Tibial nerve (tissue), 4 donors: ENCODE results near the gene ZSWIM6. TPM values are rescaled to one million over a fixed set of nuclear protein-coding genes. Genes with fewer than 3 reads are reported as not detected.
A peak's percentile ranks its signal among the peaks of the same experiment; 100 is the strongest.

Source experiments
- DNase-seq, 2 donors: peaks; one replicate each; pipeline ENCODE4 v3.0.0-alpha.2; 2019; ENCODE audit warnings: low spot score in 2 of 2
- H3K27ac ChIP-seq, 4 donors: fragments of 200-600 bp; sonication (generic) in 3 of 4; one replicate each; pipeline ENCODE4 v1.5.1; 2017 to 2019; ENCODE audit warnings: mild to moderate bottlenecking in 1 of 4
- H3K27me3 ChIP-seq, 2 donors: fragments of 200-600 bp; sonication (generic) in 1 of 2; one replicate each; pipeline versions ENCODE4 v1.5.1 to v1.6.0; 2017 to 2019
- H3K36me3 ChIP-seq, 3 donors: fragments of 200-600 bp; sonication (generic); one replicate each; pipeline ENCODE4 v1.5.1; 2018 to 2019
- H3K4me1 ChIP-seq, 4 donors: fragments of 200-600 bp; sonication (generic) in 3 of 4; one replicate each; pipeline ENCODE4 v1.5.1; 2017 to 2019
- H3K4me3 ChIP-seq, 4 donors: fragments of 200-600 bp; sonication (generic) in 3 of 4; one replicate each; pipeline ENCODE4 v1.5.1; 2017 to 2019; ENCODE audit warnings: mild to moderate bottlenecking in 1 of 4, moderate library complexity in 1 of 4
- H3K9me3 ChIP-seq, 4 donors: fragments of 200-600 bp; sonication (generic) in 3 of 4; one replicate each; pipeline ENCODE4 v1.5.1; 2017 to 2019
- CTCF ChIP-seq, 5 experiments: fragments of 200-600 bp in 3 of 5; fragments of 450-650 bp in 2 of 5; sonication (generic) in 3 of 5; IDR thresholded peaks; one replicate each; pipeline ENCODE4 v1.5.1; 2016 to 2019; ENCODE audit warnings: antibody characterized with exemption in 5 of 5, mild to moderate bottlenecking in 3 of 5, moderate library complexity in 2 of 5
- EP300 ChIP-seq, 2 donors: sonication (generic); formaldehyde crosslinking; IDR thresholded peaks; one replicate each; pipeline ENCODE4 v1.6.1; 2017; ENCODE audit warnings: antibody characterized with exemption in 2 of 2, mild to moderate bottlenecking in 1 of 2
- POLR2A ChIP-seq, 2 donors: fragments of 450-650 bp; IDR thresholded peaks; one replicate each; pipeline ENCODE4 v1.6.1; 2017; ENCODE audit warnings: antibody characterized with exemption in 2 of 2, mild to moderate bottlenecking in 2 of 2, moderate library complexity in 2 of 2
- WGBS, 2 donors: methylation state at CpG; one replicate each; pipeline ENCODE4 v1.1.5; 2018; 5-methylcytosine and 5-hydroxymethylcytosine counted together
- total RNA-seq, 4 donors: library from RNA; depleted of rRNA; stranded (reverse); fragments of >200 nt; gene quantifications; one replicate each; pipeline ENCODE4 v1.1.0, GENCODE V29; 2016

ZSWIM6 gene
- total RNA-seq, 4 donors from 2014 or later, result 10.6 to 15.5 (median 13.7) TPM

- no peak for DNase-seq
- Histone ChIP-seq H3K4me1 (peaks cover 0 to 17% (median 4%) of the 10 kb centered on the region in 4 donors), H3K27ac (peak overlapping the region in 2 of 4 donors; percentile 21 to 76), H3K4me3 (no peak overlapping the region), H3K27me3 (no peaks in the 10 kb centered on the region), H3K36me3 (peaks cover 0 to 21% (median 0%) of the 10 kb centered on the region in 3 donors), H3K9me3 (no peaks in the 10 kb centered on the region)
- TF ChIP-seq CTCF (IDR thresholded peaks at IDR 0.05) (no peak), EP300 (IDR thresholded peaks at IDR 0.05) (peak in 1 of 2 donors; percentile 22)
- WGBS, 2 donors, result 56 to 66% methylated on average over 12 of the region's 12 CpGs
These were observed 193.6 kb downstream of the ZSWIM6 start for GRCh38 chr5:61525512-61526206.

GRCh38 chr5:61526207-61526519 lies 194.1 kb downstream of the ZSWIM6 start:
- Histone ChIP-seq H3K9me3 (no peaks in the 10 kb centered on the region), H3K4me3 (no peak overlapping the region), H3K4me1 (peaks cover 0 to 17% (median 4%) of the 10 kb centered on the region in 4 donors), H3K27me3 (no peaks in the 10 kb centered on the region), H3K27ac (peak overlapping the region in 2 of 4 donors; percentile 21 to 76), H3K36me3 (peaks cover 0 to 22% (median 0%) of the 10 kb centered on the region in 3 donors)
- no peak for DNase-seq
- TF ChIP-seq POLR2A (IDR thresholded peaks at IDR 0.05), result no peak
- TF ChIP-seq CTCF (IDR thresholded peaks at IDR 0.05), result no peak
- WGBS, 2 donors, result 60 to 65% methylated on average over 5 of the region's 5 CpGs

GRCh38 chr5:61532983-61533382 lies 200.9 kb downstream of the ZSWIM6 start:
- Histone ChIP-seq H3K9me3 (peaks cover 0 to 7% (median 0%) of the 10 kb centered on the region in 4 donors), H3K27me3 (no peaks in the 10 kb centered on the region), H3K4me1 (no peaks in the 10 kb centered on the region), H3K27ac (no peak overlapping the region), H3K4me3 (no peak overlapping the region), H3K36me3 (peaks cover 0 to 63% (median 0%) of the 10 kb centered on the region in 3 donors)
- no peak for DNase-seq
- WGBS, 2 donors, result 87 to 92% methylated on average over 4 of the region's 4 CpGs
- TF ChIP-seq CTCF (IDR thresholded peaks at IDR 0.05) (no peak), EP300 (IDR thresholded peaks at IDR 0.05) (no peak), POLR2A (IDR thresholded peaks at IDR 0.05) (no peak)

- Histone ChIP-seq H3K27ac (no peak overlapping the region), H3K27me3 (no peaks in the 10 kb centered on the region), H3K9me3 (peaks cover 0 to 7% (median 0%) of the 10 kb centered on the region in 4 donors), H3K4me1 (no peaks in the 10 kb centered on the region), H3K36me3 (peaks cover 0 to 76% (median 0%) of the 10 kb centered on the region in 3 donors), H3K4me3 (no peak overlapping the region)
- DNase-seq, result no peak
- WGBS, 2 donors, result 83 to 92% methylated on average over 5 of the region's 5 CpGs
- TF ChIP-seq POLR2A (IDR thresholded peaks at IDR 0.05), result no peak
- no peak for TF ChIP-seq EP300 (IDR thresholded peaks at IDR 0.05)
- no peak for TF ChIP-seq CTCF (IDR thresholded peaks at IDR 0.05)
These were observed 202.6 kb downstream of the ZSWIM6 start for GRCh38 chr5:61534481-61535267.

GRCh38 chr5:61535828-61536227 lies 203.8 kb downstream of the ZSWIM6 start:
- H3K36me3 ChIP-seq, result peaks cover 0 to 82% (median 0%) of the 10 kb centered on the region in 3 donors
- no peaks in the 10 kb centered on the region for H3K27me3 ChIP-seq
- H3K4me3 ChIP-seq, result no peak overlapping the region
- peaks cover 0 to 7% (median 0%) of the 10 kb centered on the region in 4 donors for H3K9me3 ChIP-seq
- H3K27ac ChIP-seq, result no peak overlapping the region
- 89 to 90% methylated on average over 7 of the region's 7 CpGs for WGBS, 2 donors
- no peak for DNase-seq
- no peaks in the 10 kb centered on the region for H3K4me1 ChIP-seq
- TF ChIP-seq POLR2A (IDR thresholded peaks at IDR 0.05) (no peak), EP300 (IDR thresholded peaks at IDR 0.05) (no peak), CTCF (IDR thresholded peaks at IDR 0.05) (no peak)
